NCI-H82 (cell line): ENCODE results near the gene FBRSL1.
A peak's percentile ranks its signal among the peaks of the same experiment; 100 is the strongest.

ENCODE experiments used
- DNase-seq: peaks from one replicate; lab custom pipeline; 2025; lab: John Stamatoyannopoulos, UW

The FBRSL1 gene

GRCh38 chr12:132497514-132498405 lies 7.8 kb downstream of the FBRSL1 start:
- DNase-seq: no peak

- no peak for DNase-seq
Measured at GRCh38 chr12:132498931-132499330, 9.0 kb downstream of the FBRSL1 start.

GRCh38 chr12:132500142-132500855 lies 10.3 kb downstream of the FBRSL1 start:
- no peak for DNase-seq

- DNase-seq: no peak
Measured at GRCh38 chr12:132500856-132501180, 10.9 kb downstream of the FBRSL1 start.

GRCh38 chr12:132501204-132501940 lies 11.4 kb downstream of the FBRSL1 start:
- peak; percentile 38 for DNase-seq

GRCh38 chr12:132502149-132502881 lies 12.4 kb downstream of the FBRSL1 start:
- peak; percentile 81 for DNase-seq

GRCh38 chr12:132502882-132503193 lies 12.9 kb downstream of the FBRSL1 start:
- DNase-seq: no peak

- DNase-seq: no peak
Measured at GRCh38 chr12:132503618-132504204, 13.8 kb downstream of the FBRSL1 start.

GRCh38 chr12:132505105-132505851 lies 15.3 kb downstream of the FBRSL1 start:
- no peak for DNase-seq

- DNase-seq: no peak
Measured at GRCh38 chr12:132505852-132506219, 15.9 kb downstream of the FBRSL1 start.

GRCh38 chr12:132506328-132507160 lies 16.6 kb downstream of the FBRSL1 start:
- peak; percentile 76 for DNase-seq

- DNase-seq: no peak
Measured at GRCh38 chr12:132507161-132507538, 17.2 kb downstream of the FBRSL1 start.

- peak; percentile 55 for DNase-seq
Measured at GRCh38 chr12:132507656-132508490, 17.9 kb downstream of the FBRSL1 start.

- no peak for DNase-seq
Measured at GRCh38 chr12:132508491-132508740, 18.5 kb downstream of the FBRSL1 start.

GRCh38 chr12:132508860-132509732 lies 19.1 kb downstream of the FBRSL1 start:
- DNase-seq: no peak

- no peak for DNase-seq
Measured at GRCh38 chr12:132510111-132510724, 20.3 kb downstream of the FBRSL1 start.

GRCh38 chr12:132510746-132511477 lies 21.0 kb downstream of the FBRSL1 start:
- DNase-seq: no peak
